GM12878 (cell line): ENCODE measurements around the gene MCRIP2. TPM values are rescaled to one million over a fixed set of nuclear protein-coding genes. Genes with fewer than 3 reads are reported as not detected.

Experiments used
- ATAC-seq: fragments of 200-7000 bp; cut with Tn5 transposase; 3 replicates; pipeline ENCODE4 v1.9.1; 2020; ENCODE audit warnings: mild to moderate bottlenecking, moderate library complexity
- BruUV-seq: library from RNA; stranded (reverse); fragments of 400-500 nt; replicated peaks from 2 replicates; lab custom pipeline; 2021; lab: Mats Ljungman, UMichigan
- CTCF ChIA-PET: fragments of 300-600 bp; sonication (Branson Sonifier 250); formaldehyde crosslinking; extraction: SDS; loops from one replicate; lab custom pipeline; 2021; ENCODE audit warnings: inconsistent platforms; lab: Yijun Ruan, JAX
- POLR2A ChIA-PET: fragments of 350-600 bp; formaldehyde crosslinking; extraction: SDS; loops from one replicate; lab custom pipeline; 2021; ENCODE audit warnings: inconsistent platforms; lab: Charles Lee
- RAD21 ChIA-PET: fragments of 300-600 bp; sonication (Branson Sonifier 250); formaldehyde crosslinking; loops from one replicate; lab custom pipeline; 2023; ENCODE audit warnings: antibody characterized with exemption; ENCODE audit not compliant: unreplicated experiment; lab: Charles Lee
- SMC1A ChIA-PET: fragments of 300-600 bp; sonication (Branson Sonifier 250); formaldehyde crosslinking; loops from one replicate; lab custom pipeline; 2023; ENCODE audit not compliant: unreplicated experiment, uncharacterized antibody; lab: Charles Lee
- DNase-seq: peaks from one replicate; pipeline ENCODE4 v3.0.0-alpha.2; 2011; ENCODE audit warnings: low read depth, low spot score
- FAIRE-seq: peaks from 3 replicates; lab custom pipeline; 2011; peaks lifted over from hg19 to GRCh38; lab: Jason Lieb, UNC
- H2AFZ ChIP-seq: 2 replicates; pipeline ENCODE4 v1.6.0; 2011; ENCODE audit warnings: low read depth, low read length, control low read depth; ENCODE audit not compliant: control insufficient read depth
- H3K27ac ChIP-seq: 2 replicates; pipeline ENCODE4 v1.5.1; 2011; ENCODE audit warnings: control low read depth; ENCODE audit not compliant: control insufficient read depth, insufficient read depth
- H3K27me3 ChIP-seq, 2 experiments: replicated peaks in 1 of 2; 2 replicates each; pipeline versions ENCODE4 v1.6.0 to v1.6.1; 2011; ENCODE audit warnings: low read length in 1 of 2; ENCODE audit not compliant: control insufficient read depth in 2 of 2, insufficient read depth in 2 of 2
- H3K36me3 ChIP-seq, 2 experiments: 2 replicates each; pipeline ENCODE4 v1.5.1; 2011; ENCODE audit warnings: low read length in 1 of 2; ENCODE audit not compliant: control insufficient read depth in 2 of 2, insufficient read depth in 2 of 2
- H3K4me1 ChIP-seq: 2 replicates; pipeline ENCODE4 v1.6.1; 2011; ENCODE audit warnings: mild to moderate bottlenecking, low read length, moderate library complexity, mixed read lengths; ENCODE audit not compliant: control insufficient read depth, insufficient read depth
- H3K4me2 ChIP-seq: 2 replicates; pipeline ENCODE4 v1.6.0; 2011; ENCODE audit warnings: control low read depth; ENCODE audit not compliant: control insufficient read depth, insufficient read depth
- H3K4me3 ChIP-seq: fragments of 200-600 bp; sonication (generic); 2 replicates; pipeline ENCODE4 v1.5.1; 2016
- H3K79me2 ChIP-seq: 2 replicates; pipeline ENCODE4 v1.6.0; 2011; ENCODE audit warnings: low read length; ENCODE audit not compliant: control insufficient read depth, insufficient read depth
- H3K9ac ChIP-seq: 2 replicates; pipeline ENCODE4 v1.8.0; 2011; ENCODE audit warnings: low read length, control low read depth, mixed read lengths; ENCODE audit not compliant: control insufficient read depth, insufficient read depth
- H3K9me3 ChIP-seq: replicated peaks from 3 replicates; pipeline ENCODE4 v1.5.1; 2011; ENCODE audit warnings: mild to moderate bottlenecking, low read length; ENCODE audit not compliant: control insufficient read depth, insufficient read depth
- H4K20me1 ChIP-seq: 2 replicates; pipeline ENCODE4 v1.6.0; 2011; ENCODE audit not compliant: control insufficient read depth, insufficient read depth
- ATF7 ChIP-seq: fragments of 450-650 bp; IDR thresholded peaks from 2 replicates; pipeline ENCODE4 v1.6.1; 2016; ENCODE audit warnings: low read depth, mild to moderate bottlenecking
- ESRRA ChIP-seq: IDR thresholded peaks from 2 replicates; pipeline ENCODE4 v1.6.1; 2012; ENCODE audit warnings: mild to moderate bottlenecking, low read length, improper control_type of control experiment
- KAT2A ChIP-seq: conservative IDR thresholded peaks from 2 replicates; pipeline ENCODE4 v1.6.1; 2011; ENCODE audit warnings: low read depth, low read length; ENCODE audit not compliant: control insufficient read depth
- KDM1A ChIP-seq: fragments of 200-600 bp; sonication (generic); IDR thresholded peaks from 2 replicates; pipeline ENCODE4 v1.6.1; 2016; ENCODE audit warnings: borderline replicate concordance
- KLF5 ChIP-seq: fragments of 450-650 bp; IDR thresholded peaks from 2 replicates; pipeline ENCODE4 v1.6.1; 2014; ENCODE audit warnings: mild to moderate bottlenecking; ENCODE audit not compliant: partially characterized antibody
- NFYA ChIP-seq: IDR thresholded peaks from 2 replicates; pipeline ENCODE4 v1.6.1; 2011; ENCODE audit warnings: low read depth, mild to moderate bottlenecking, low read length, improper control_type of control experiment, borderline replicate concordance
- NR2F1 ChIP-seq: fragments of 450-650 bp; conservative IDR thresholded peaks from 2 replicates; pipeline ENCODE4 v1.6.1; 2017; ENCODE audit warnings: mild to moderate bottlenecking
- POLR2AphosphoS5 ChIP-seq: IDR thresholded peaks from 2 replicates; pipeline ENCODE4 v1.6.1; 2011; ENCODE audit warnings: mild to moderate bottlenecking, low read length, inconsistent platforms
- RB1 ChIP-seq: fragments of 450-650 bp; formaldehyde crosslinking; IDR thresholded peaks from 2 replicates; pipeline ENCODE4 v1.6.1; 2017; ENCODE audit warnings: mild to moderate bottlenecking, borderline replicate concordance
- RBBP5 ChIP-seq: fragments of 200-600 bp; sonication (generic); conservative IDR thresholded peaks from 2 replicates; pipeline ENCODE4 v1.6.1; 2016
- RELB ChIP-seq: fragments of 450-650 bp; IDR thresholded peaks from 2 replicates; pipeline ENCODE4 v1.6.1; 2017; ENCODE audit warnings: low read depth, mild to moderate bottlenecking, moderate library complexity
- SMAD5 ChIP-seq: IDR thresholded peaks from 2 replicates; pipeline ENCODE4 v1.6.1; 2016; ENCODE audit warnings: antibody characterized with exemption, low read depth
- SPI1 ChIP-seq: IDR thresholded peaks from 2 replicates; pipeline ENCODE4 v1.6.1; 2011; ENCODE audit warnings: low read depth, mild to moderate bottlenecking, low read length, moderate library complexity, borderline replicate concordance; ENCODE audit not compliant: insufficient read depth
- SUPT20H ChIP-seq: IDR thresholded peaks from 2 replicates; pipeline ENCODE4 v1.6.1; 2011; ENCODE audit warnings: low read depth, mild to moderate bottlenecking, low read length, moderate library complexity, borderline replicate concordance; ENCODE audit not compliant: control insufficient read depth
- ZNF24 ChIP-seq: fragments of 450-650 bp; IDR thresholded peaks from 2 replicates; pipeline ENCODE4 v1.6.1; 2017; ENCODE audit warnings: antibody characterized with exemption, mild to moderate bottlenecking
- ZNF384 ChIP-seq: IDR thresholded peaks from 2 replicates; pipeline ENCODE4 v1.6.1; 2012; ENCODE audit warnings: low read depth, mild to moderate bottlenecking, low read length, improper control_type of control experiment, borderline replicate concordance
- ZSCAN29 ChIP-seq: fragments of 450-650 bp; IDR thresholded peaks from 2 replicates; pipeline ENCODE4 v1.6.1; 2017; ENCODE audit warnings: mild to moderate bottlenecking, moderate library complexity
- WGBS: methylation state at CpG from one replicate; pipeline ENCODE4 v1.1.6; 2016; ENCODE audit warnings: low lambda C conversion rate; ENCODE audit not compliant: insufficient replicate concordance, insufficient coverage; ENCODE audit errors: missing lambda C conversion rate; 5-methylcytosine and 5-hydroxymethylcytosine counted together
- in situ Hi-C: fragments of 300-500 bp; cut with MboI; formaldehyde crosslinking; loops from 9 replicates; pipeline ENCODE4 v1.14.3; 2018; ENCODE audit warnings: mixed read lengths
- intact Hi-C: fragments of 100-400 bp; cut with micrococcal nuclease; formaldehyde crosslinking; loops from one replicate; pipeline ENCODE4 v1.14.2; 2022; ENCODE audit not compliant: unreplicated experiment
- polyA plus RNA-seq, 11 experiments: library from polyadenylated mRNA; depleted of rRNA in 4 of 11; unstranded in 6 of 11; stranded (reverse) in 5 of 11; fragments of >200 nt; fragmentation: Nextera tagmentation in 4 of 11; fragmentation: Illumina TruSeq in 1 of 11; extraction: Ambion mirVana in 4 of 11; extraction: Trizol in 1 of 11; gene quantifications; 1 replicate in 1 of 11; 2 replicates in 10 of 11; pipeline versions ENCODE4 v1.2.1 to v1.2.3, GENCODE V29; 2011 to 2016; ENCODE audit warnings: inconsistent platforms in 2 of 11, missing spikeins in 2 of 11, low read depth in 1 of 11
- total RNA-seq, 4 experiments: library from RNA; depleted of rRNA in 3 of 4; stranded (reverse); fragments of >200 nt in 3 of 4; fragmentation: Illumina TruSeq in 1 of 4; extraction: Trizol in 1 of 4; gene quantifications; 2 replicates each; pipeline versions ENCODE4 v1.2.1 to v1.2.3, GENCODE V29; 2013 to 2021

Gene MCRIP2
- total and polyA plus RNA-seq, 10 of the 15 experiments (the other 5 are each of a cell fraction or from before 2014, with no cell fraction given) = 0.19 to 93.1 (median 57.9) TPM

- ChIA-PET POLR2A (no interaction called here), RAD21 (no interaction called here)
- H2AFZ ChIP-seq = no peak overlapping the region
- no peaks in the 10 kb centered on the region for H3K79me2 ChIP-seq
- H3K4me1 ChIP-seq = no peaks in the 10 kb centered on the region
- BruUV-seq = no TSS peak
- FAIRE-seq = no peak
- no peak overlapping the region for H3K4me3 ChIP-seq
- no peak for ATAC-seq
- in situ Hi-C loops (no loop called here), intact Hi-C loops (no loop called here)
- no peak overlapping the region for H3K27ac ChIP-seq
- H3K9ac ChIP-seq = no peak overlapping the region
- no peaks in the 10 kb centered on the region for H3K36me3 ChIP-seq
- DNase-seq = no peak
- H3K4me2 ChIP-seq = no peak overlapping the region
- H3K9me3 ChIP-seq = no peaks in the 10 kb centered on the region
- no peak for TF ChIP-seq ZNF24
- no peak for TF ChIP-seq SMAD5
- TF ChIP-seq KLF5 = no peak
- no peak for TF ChIP-seq ATF7
- no peak for TF ChIP-seq KAT2A
- TF ChIP-seq SUPT20H = no peak
- TF ChIP-seq NFYA = no peak
- TF ChIP-seq KDM1A = no peak
- TF ChIP-seq POLR2AphosphoS5 = no peak
- no peak for TF ChIP-seq ZNF384
- TF ChIP-seq ESRRA = no peak
- TF ChIP-seq RBBP5 = no peak
- TF ChIP-seq NR2F1 = no peak
- TF ChIP-seq RB1 = no peak
- TF ChIP-seq ZSCAN29 = no peak
- no peak for TF ChIP-seq SPI1
- TF ChIP-seq RELB = no peak
- TF ChIP-seq, all 136 proteins: peak for 0
- ChIA-PET SMC1A (no interaction called here), CTCF (no interaction called here)
- H3K27me3 ChIP-seq = no peaks in the 10 kb centered on the region
- 27% methylated on average over 13 of the region's 13 CpGs for WGBS
- no peaks in the 10 kb centered on the region for H4K20me1 ChIP-seq
Measured at GRCh38 chr16:615122-615521, 26.5 kb upstream of the MCRIP2 start.
